Measurements from ENCODE around the gene TIMP3.

GRCh38 chr22:32826537-32826936, 25.0 kb downstream of the TIMP3 start:
- TF ChIP-seq CTCF (IDR thresholded peaks at IDR 0.05) (no peak), POLR2A (IDR thresholded peaks at IDR 0.05) (no peak)

Measured in heart left ventricle (tissue), 13 donors.